Measurements from ENCODE around the gene MYOG.

DNA sequence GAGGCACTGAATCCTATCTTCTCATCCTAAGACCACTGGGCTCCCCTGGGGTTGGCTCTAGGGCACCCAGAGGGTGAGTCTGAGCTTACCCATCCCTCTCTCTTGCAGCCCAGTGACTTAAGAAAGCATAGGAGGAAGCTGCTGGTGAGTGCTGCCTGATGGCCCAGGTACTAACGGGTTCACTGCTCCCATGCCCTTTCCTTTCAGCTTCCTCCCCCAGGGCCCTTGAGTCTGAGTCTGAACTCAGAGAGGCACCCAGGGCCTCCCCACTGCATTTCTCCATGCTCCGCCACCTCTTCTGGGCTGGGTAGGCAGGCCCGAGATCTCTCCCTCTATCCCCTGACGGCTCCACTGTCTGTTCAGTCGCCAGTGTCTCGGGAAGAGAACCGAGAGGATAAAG is 29.8 kb downstream of the MYOG start:
- TF ChIP-seq TAF1 (IDR thresholded peaks at IDR 0.05; ENCODE audit: low read depth, low read length) (no peak), POLR2A (IDR thresholded peaks at IDR 0.05; ENCODE audit: low read depth, low read length) (no peak)
